Neural cell (in vitro differentiated cells): ENCODE data around the gene SLC8A1. TPM values are rescaled to one million over a fixed set of nuclear protein-coding genes. Genes with fewer than 3 reads are reported as not detected.

Source experiments
- H2AFZ ChIP-seq: fragments of 200-600, 300-800 bp; sonication (generic), shearing (Covaris generic); 2 replicates; pipeline ENCODE4 v1.6.0; 2014; ENCODE audit warnings: low read depth, mild to moderate bottlenecking, antibody characterized with exemption, low read length, moderate library complexity
- H3F3A ChIP-seq: fragments of 200-600 bp; shearing (Covaris generic); 2 replicates; pipeline ENCODE4 v1.6.1; 2016; ENCODE audit warnings: mild to moderate bottlenecking, moderate library complexity, mixed read lengths, antibody characterized with exemption, low read length; ENCODE audit not compliant: insufficient read depth, poor library complexity, severe bottlenecking
- H3K27ac ChIP-seq: fragments of 200-600, 300-800 bp; sonication (generic), shearing (Covaris generic); 2 replicates; pipeline ENCODE4 v1.5.1; 2014; ENCODE audit warnings: mild to moderate bottlenecking, low read length, moderate library complexity
- H3K27me3 ChIP-seq: fragments of 300-800, 200-600 bp; sonication (generic), shearing (Covaris generic); 2 replicates; pipeline ENCODE4 v1.6.0; 2014; ENCODE audit warnings: mild to moderate bottlenecking, low read depth, low read length, moderate library complexity; ENCODE audit not compliant: insufficient read depth
- H3K36me3 ChIP-seq: fragments of 300-800, 200-600 bp; sonication (generic), shearing (Covaris generic); 2 replicates; pipeline ENCODE4 v1.5.1; 2014; ENCODE audit warnings: mild to moderate bottlenecking, antibody characterized with exemption, low read length, moderate library complexity; ENCODE audit not compliant: insufficient read depth
- H3K4me2 ChIP-seq: fragments of 300-800, 200-600 bp; sonication (generic), shearing (Covaris generic); 2 replicates; pipeline ENCODE4 v1.6.0; 2014; ENCODE audit warnings: mild to moderate bottlenecking, low read length
- H3K4me3 ChIP-seq: fragments of 300-800, 200-600 bp; sonication (generic), shearing (Covaris generic); 2 replicates; pipeline ENCODE4 v1.5.1; 2014; ENCODE audit warnings: mild to moderate bottlenecking, low read length, moderate library complexity
- H3K79me2 ChIP-seq: fragments of 200-600 bp; shearing (Covaris generic); replicated peaks from 2 replicates; pipeline ENCODE4 v1.6.0; 2014; ENCODE audit warnings: mild to moderate bottlenecking, low read length, moderate library complexity; ENCODE audit not compliant: insufficient read depth
- H3K9ac ChIP-seq: fragments of 300-800, 200-600 bp; sonication (generic), shearing (Covaris generic); 2 replicates; pipeline ENCODE4 v1.6.1; 2016; ENCODE audit warnings: mild to moderate bottlenecking, low read length, mixed read lengths
- H3K9me2 ChIP-seq: fragments of 200-600 bp; shearing (Covaris generic); 2 replicates; pipeline ENCODE4 v1.6.1; 2016; ENCODE audit warnings: mild to moderate bottlenecking, low read length, mixed read lengths; ENCODE audit not compliant: insufficient read depth
- H3K9me3 ChIP-seq: fragments of 200-600, 300-800 bp; sonication (generic), shearing (Covaris generic); 2 replicates; pipeline ENCODE4 v1.6.1; 2016; ENCODE audit warnings: mild to moderate bottlenecking, mixed run types, low read length, moderate library complexity, mixed read lengths
- H4K20me1 ChIP-seq: fragments of 200-600 bp; shearing (Covaris generic); 2 replicates; pipeline ENCODE4 v1.6.1; 2016; ENCODE audit warnings: mild to moderate bottlenecking, mixed run types; ENCODE audit not compliant: insufficient read depth
- EP300 ChIP-seq: fragments of 450-650 bp; conservative IDR thresholded peaks from 2 replicates; pipeline ENCODE4 v1.6.1; 2014; ENCODE audit warnings: antibody characterized with exemption, mild to moderate bottlenecking, moderate library complexity; ENCODE audit not compliant: poor library complexity, severe bottlenecking
- EZH2 ChIP-seq: fragments of 200-600, 300-800 bp; shearing (Covaris generic), sonication (generic); IDR thresholded peaks from 2 replicates; pipeline ENCODE4 v1.6.1; 2014; ENCODE audit warnings: antibody characterized with exemption, low read length, borderline replicate concordance, mild to moderate bottlenecking; ENCODE audit not compliant: insufficient read depth, poor library complexity, severe bottlenecking
- MXI1 ChIP-seq: fragments of 450-650 bp; conservative IDR thresholded peaks from 2 replicates; pipeline ENCODE4 v1.6.1; 2014; ENCODE audit warnings: antibody characterized with exemption, mild to moderate bottlenecking; ENCODE audit not compliant: poor library complexity, severe bottlenecking
- POLR2AphosphoS5 ChIP-seq: IDR thresholded peaks from 2 replicates; pipeline ENCODE4 v1.6.1; 2012
- RAD21 ChIP-seq: fragments of 450-650 bp; conservative IDR thresholded peaks from 2 replicates; pipeline ENCODE4 v1.6.1; 2014; ENCODE audit warnings: antibody characterized with exemption, mild to moderate bottlenecking, moderate library complexity
- SMC3 ChIP-seq: fragments of 450-650 bp; conservative IDR thresholded peaks from 2 replicates; pipeline ENCODE4 v1.6.1; 2014; ENCODE audit warnings: antibody characterized with exemption, mild to moderate bottlenecking, moderate library complexity; ENCODE audit not compliant: poor library complexity
- TAF1 ChIP-seq: IDR thresholded peaks from 2 replicates; pipeline ENCODE4 v1.6.1; 2012; ENCODE audit warnings: low read depth
- polyA plus RNA-seq: library from polyadenylated mRNA; depleted of rRNA; stranded (reverse); fragments of >200 nt; gene quantifications from 2 replicates; pipeline ENCODE4 v1.2.3, GENCODE V29; 2014
- TF ChIP-seq, protein P1 (sequence below): fragments of 450-650 bp; IDR thresholded peaks from 2 replicates; pipeline ENCODE4 v1.5.1; 2014; ENCODE audit warnings: antibody characterized with exemption, mild to moderate bottlenecking, moderate library complexity; ENCODE audit not compliant: poor library complexity, severe bottlenecking
- TF ChIP-seq, protein P2 (sequence below): IDR thresholded peaks from 2 replicates; pipeline ENCODE4 v1.6.1; 2012; ENCODE audit warnings: borderline replicate concordance

The SLC8A1 gene
- polyA plus RNA-seq, 1 donor from 2014 or later = 18.7 TPM

DNA sequence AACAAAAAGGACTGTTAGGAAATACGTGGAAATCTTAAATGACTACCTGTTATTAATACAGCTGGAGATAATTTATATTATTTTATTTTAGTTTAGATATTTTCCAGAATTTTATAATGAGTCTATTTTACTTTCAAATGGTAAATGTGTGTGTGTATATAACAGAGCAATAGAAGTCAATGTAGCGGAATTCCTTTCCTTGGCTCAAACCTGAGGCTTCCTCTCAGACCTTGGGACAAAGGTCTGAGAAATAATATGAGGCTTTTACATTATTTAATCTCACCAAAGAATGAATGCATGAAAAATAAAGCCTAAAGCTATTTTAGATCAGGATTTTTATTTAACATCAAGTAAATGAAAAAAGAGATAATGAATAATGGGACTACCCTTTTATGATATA, 65.7 kb downstream of the SLC8A1 start:
- Histone ChIP-seq H3F3A (no peaks in the 10 kb centered on the region), H3K9ac (no peak overlapping the region), H3K27ac (no peak overlapping the region), H3K36me3 (no peaks in the 10 kb centered on the region), H3K79me2 (peaks cover 4% of the 10 kb centered on the region), H3K4me3 (no peak overlapping the region), H3K9me2 (no peaks in the 10 kb centered on the region), H2AFZ (no peak overlapping the region), H3K9me3 (no peaks in the 10 kb centered on the region), H3K4me2 (no peak overlapping the region), H3K27me3 (no peaks in the 10 kb centered on the region), H4K20me1 (no peaks in the 10 kb centered on the region)
- TF ChIP-seq EP300 = no peak
- no peak for TF ChIP-seq RAD21
- no peak for TF ChIP-seq EZH2
- no peak for TF ChIP-seq SMC3
- no peak for TF ChIP-seq POLR2AphosphoS5
- TF ChIP-seq MXI1 = no peak
- TF ChIP-seq, protein P1, sequence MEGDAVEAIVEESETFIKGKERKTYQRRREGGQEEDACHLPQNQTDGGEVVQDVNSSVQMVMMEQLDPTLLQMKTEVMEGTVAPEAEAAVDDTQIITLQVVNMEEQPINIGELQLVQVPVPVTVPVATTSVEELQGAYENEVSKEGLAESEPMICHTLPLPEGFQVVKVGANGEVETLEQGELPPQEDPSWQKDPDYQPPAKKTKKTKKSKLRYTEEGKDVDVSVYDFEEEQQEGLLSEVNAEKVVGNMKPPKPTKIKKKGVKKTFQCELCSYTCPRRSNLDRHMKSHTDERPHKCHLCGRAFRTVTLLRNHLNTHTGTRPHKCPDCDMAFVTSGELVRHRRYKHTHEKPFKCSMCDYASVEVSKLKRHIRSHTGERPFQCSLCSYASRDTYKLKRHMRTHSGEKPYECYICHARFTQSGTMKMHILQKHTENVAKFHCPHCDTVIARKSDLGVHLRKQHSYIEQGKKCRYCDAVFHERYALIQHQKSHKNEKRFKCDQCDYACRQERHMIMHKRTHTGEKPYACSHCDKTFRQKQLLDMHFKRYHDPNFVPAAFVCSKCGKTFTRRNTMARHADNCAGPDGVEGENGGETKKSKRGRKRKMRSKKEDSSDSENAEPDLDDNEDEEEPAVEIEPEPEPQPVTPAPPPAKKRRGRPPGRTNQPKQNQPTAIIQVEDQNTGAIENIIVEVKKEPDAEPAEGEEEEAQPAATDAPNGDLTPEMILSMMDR = no peak
- TF ChIP-seq, protein P2, sequence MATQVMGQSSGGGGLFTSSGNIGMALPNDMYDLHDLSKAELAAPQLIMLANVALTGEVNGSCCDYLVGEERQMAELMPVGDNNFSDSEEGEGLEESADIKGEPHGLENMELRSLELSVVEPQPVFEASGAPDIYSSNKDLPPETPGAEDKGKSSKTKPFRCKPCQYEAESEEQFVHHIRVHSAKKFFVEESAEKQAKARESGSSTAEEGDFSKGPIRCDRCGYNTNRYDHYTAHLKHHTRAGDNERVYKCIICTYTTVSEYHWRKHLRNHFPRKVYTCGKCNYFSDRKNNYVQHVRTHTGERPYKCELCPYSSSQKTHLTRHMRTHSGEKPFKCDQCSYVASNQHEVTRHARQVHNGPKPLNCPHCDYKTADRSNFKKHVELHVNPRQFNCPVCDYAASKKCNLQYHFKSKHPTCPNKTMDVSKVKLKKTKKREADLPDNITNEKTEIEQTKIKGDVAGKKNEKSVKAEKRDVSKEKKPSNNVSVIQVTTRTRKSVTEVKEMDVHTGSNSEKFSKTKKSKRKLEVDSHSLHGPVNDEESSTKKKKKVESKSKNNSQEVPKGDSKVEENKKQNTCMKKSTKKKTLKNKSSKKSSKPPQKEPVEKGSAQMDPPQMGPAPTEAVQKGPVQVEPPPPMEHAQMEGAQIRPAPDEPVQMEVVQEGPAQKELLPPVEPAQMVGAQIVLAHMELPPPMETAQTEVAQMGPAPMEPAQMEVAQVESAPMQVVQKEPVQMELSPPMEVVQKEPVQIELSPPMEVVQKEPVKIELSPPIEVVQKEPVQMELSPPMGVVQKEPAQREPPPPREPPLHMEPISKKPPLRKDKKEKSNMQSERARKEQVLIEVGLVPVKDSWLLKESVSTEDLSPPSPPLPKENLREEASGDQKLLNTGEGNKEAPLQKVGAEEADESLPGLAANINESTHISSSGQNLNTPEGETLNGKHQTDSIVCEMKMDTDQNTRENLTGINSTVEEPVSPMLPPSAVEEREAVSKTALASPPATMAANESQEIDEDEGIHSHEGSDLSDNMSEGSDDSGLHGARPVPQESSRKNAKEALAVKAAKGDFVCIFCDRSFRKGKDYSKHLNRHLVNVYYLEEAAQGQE = no peak
- no peak for TF ChIP-seq TAF1

DNA sequence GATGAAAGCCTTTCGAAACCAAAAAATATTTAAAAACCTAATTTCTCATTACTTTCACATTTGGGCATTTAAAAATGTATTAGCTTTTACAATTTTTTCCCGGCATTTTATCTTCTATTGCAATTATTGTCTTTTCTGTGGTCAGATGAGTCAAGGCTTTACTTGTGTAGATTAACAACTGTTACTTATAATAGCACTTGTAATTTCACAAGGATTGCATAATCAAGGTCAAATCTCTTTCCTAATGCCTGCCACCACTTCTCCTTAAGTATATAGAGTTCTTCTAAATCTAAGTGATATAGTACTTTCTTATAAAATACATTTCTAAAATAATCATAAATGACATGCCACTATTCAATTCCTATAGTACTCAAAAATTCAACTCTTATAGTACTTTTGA, 67.2 kb downstream of the SLC8A1 start:
- H3K27ac ChIP-seq = no peak overlapping the region
- H3K9me3 ChIP-seq = no peaks in the 10 kb centered on the region
- no peaks in the 10 kb centered on the region for H3F3A ChIP-seq
- H4K20me1 ChIP-seq = no peaks in the 10 kb centered on the region
- no peak overlapping the region for H2AFZ ChIP-seq
- H3K27me3 ChIP-seq = no peaks in the 10 kb centered on the region
- no peak overlapping the region for H3K4me3 ChIP-seq
- no peaks in the 10 kb centered on the region for H3K9me2 ChIP-seq
- no peak overlapping the region for H3K4me2 ChIP-seq
- H3K9ac ChIP-seq = no peak overlapping the region
- no peak for TF ChIP-seq EZH2
- no peak for TF ChIP-seq TAF1
- TF ChIP-seq POLR2AphosphoS5 = no peak
- no peak for TF ChIP-seq MXI1
- no peak for TF ChIP-seq SMC3
- no peak for TF ChIP-seq RAD21
- TF ChIP-seq EP300 = no peak
- TF ChIP-seq, protein P2 = no peak
- TF ChIP-seq, protein P1 = no peak
- H3K79me2 ChIP-seq = peaks cover 4% of the 10 kb centered on the region
- H3K36me3 ChIP-seq = no peaks in the 10 kb centered on the region
